CD4-positive, alpha-beta memory T cell (primary cell): ENCODE results near the gene PHGDH. TPM values are rescaled to one million over a fixed set of nuclear protein-coding genes. Genes with fewer than 3 reads are reported as not detected.

Experiments
- CTCF ChIA-PET: fragments of 350-600 bp; sonication (Branson Sonifier 250); formaldehyde crosslinking; loops from one replicate; lab custom pipeline; 2021; ENCODE audit warnings: inconsistent platforms; ENCODE audit not compliant: partially characterized antibody; lab: Charles Lee
- POLR2A ChIA-PET: fragments of 350-600 bp; sonication (Branson Sonifier 250); formaldehyde crosslinking; loops from one replicate; lab custom pipeline; 2021; ENCODE audit not compliant: partially characterized antibody; lab: Charles Lee
- DNase-seq, 5 donors: peaks; one replicate each; pipeline versions ENCODE4 v3.0.0 to v3.0.0-alpha.2; 2020 to 2022; ENCODE audit warnings: mixed read lengths in 1 of 5
- H3K27ac ChIP-seq: one replicate; pipeline ENCODE4 v1.7.0; 2013; ENCODE audit warnings: low read depth, low read length
- H3K27me3 ChIP-seq: 2 replicates; pipeline ENCODE4 v1.7.0; 2013; ENCODE audit warnings: mild to moderate bottlenecking, low read length, moderate library complexity; ENCODE audit not compliant: insufficient read depth
- H3K36me3 ChIP-seq: 2 replicates; pipeline ENCODE4 v1.7.0; 2013; ENCODE audit warnings: mild to moderate bottlenecking, low read length, moderate library complexity; ENCODE audit not compliant: insufficient read depth
- H3K4me1 ChIP-seq: 2 replicates; pipeline ENCODE4 v1.7.0; 2013; ENCODE audit warnings: mild to moderate bottlenecking, low read length, moderate library complexity; ENCODE audit not compliant: insufficient read depth
- H3K4me3 ChIP-seq, 2 donors: one replicate each; pipeline ENCODE4 v1.7.0; 2013; ENCODE audit warnings: low read length in 2 of 2, mild to moderate bottlenecking in 1 of 2
- H3K9me3 ChIP-seq, 2 donors: one replicate each; pipeline ENCODE4 v1.7.0; 2013; ENCODE audit warnings: low read length in 2 of 2, control low read depth in 1 of 2; ENCODE audit not compliant: control insufficient read depth in 1 of 2
- H3K27ac Mint-ChIP-seq, 7 donors: one replicate each; pipeline ENCODE4 v1.8.0; 2020 to 2021; ENCODE audit warnings: mixed read lengths in 7 of 7, mild to moderate bottlenecking in 6 of 7, inconsistent platforms in 3 of 7, moderate library complexity in 3 of 7
- H3K27me3 Mint-ChIP-seq, 2 donors: one replicate each; pipeline ENCODE4 v1.8.0; 2020 to 2021; ENCODE audit warnings: mixed read lengths in 2 of 2
- H3K36me3 Mint-ChIP-seq, 2 donors: one replicate each; pipeline ENCODE4 v1.8.0; 2020 to 2021; ENCODE audit warnings: mixed read lengths in 2 of 2, inconsistent platforms in 1 of 2, mild to moderate bottlenecking in 1 of 2
- H3K4me1 Mint-ChIP-seq, 4 donors: one replicate each; pipeline ENCODE4 v1.8.0; 2020 to 2021; ENCODE audit warnings: mixed read lengths in 4 of 4, mild to moderate bottlenecking in 1 of 4
- H3K4me3 Mint-ChIP-seq, 8 donors: one replicate each; pipeline ENCODE4 v1.8.0; 2020 to 2021; ENCODE audit warnings: mixed read lengths in 8 of 8, mild to moderate bottlenecking in 7 of 8, moderate library complexity in 6 of 8, inconsistent platforms in 3 of 8
- H3K9me3 Mint-ChIP-seq, 8 donors: one replicate each; pipeline ENCODE4 v1.8.0; 2020 to 2021; ENCODE audit warnings: mixed read lengths in 8 of 8, mild to moderate bottlenecking in 5 of 8, inconsistent platforms in 3 of 8, moderate library complexity in 1 of 8
- intact Hi-C: fragments of 100-400 bp; cut with micrococcal nuclease; formaldehyde crosslinking; loops from one replicate; pipeline ENCODE4 v1.15.1; 2023
- polyA plus RNA-seq, 2 donors: library from polyadenylated mRNA; unstranded; fragments of 300-500 nt; fragmentation: Illumina TruSeq; gene quantifications; one replicate each; pipeline ENCODE4 v1.2.3, GENCODE V29; 2021
- total RNA-seq, 2 experiments: library from RNA; stranded (reverse); gene quantifications; one replicate each; pipeline ENCODE4 v1.2.3, GENCODE V29; 2021

PHGDH gene
- total RNA-seq (1 to 10 TPM; 1.5 to 3.1 TPM), polyA plus RNA-seq (1 to 10 TPM; 2.7 to 2.8 TPM)

DNA sequence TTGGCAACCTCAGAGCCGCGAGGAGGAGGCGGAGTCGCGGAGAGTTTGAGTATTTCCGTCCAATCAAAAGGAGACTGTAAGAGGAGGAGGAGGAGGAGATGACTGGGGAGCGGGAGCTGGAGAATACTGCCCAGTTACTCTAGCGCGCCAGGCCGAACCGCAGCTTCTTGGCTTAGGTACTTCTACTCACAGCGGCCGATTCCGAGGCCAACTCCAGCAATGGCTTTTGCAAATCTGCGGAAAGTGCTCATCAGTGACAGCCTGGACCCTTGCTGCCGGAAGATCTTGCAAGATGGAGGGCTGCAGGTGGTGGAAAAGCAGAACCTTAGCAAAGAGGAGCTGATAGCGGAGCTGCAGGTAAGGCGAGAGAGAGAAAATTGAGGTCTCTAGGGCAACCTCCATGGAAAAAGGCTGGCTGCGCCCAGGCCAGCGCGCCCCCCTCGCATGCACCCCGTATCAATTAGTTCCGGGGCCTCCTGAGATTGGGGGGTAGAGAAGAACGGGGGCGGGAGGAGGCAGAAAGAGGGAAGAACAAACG, at the start of gene PHGDH:
Gene PHGDH, plus strand, starts transcription at position 131 of the 538 bp plus-strand sequence. Its CDS starts 89 bp downstream, at position 220.
- H3K36me3 Mint-ChIP-seq, result peaks cover 0 to 6% of the 10 kb centered on the region in 2 donors
- peak in 2 of 5 donors; percentile 3 to 9 for DNase-seq

DNA sequence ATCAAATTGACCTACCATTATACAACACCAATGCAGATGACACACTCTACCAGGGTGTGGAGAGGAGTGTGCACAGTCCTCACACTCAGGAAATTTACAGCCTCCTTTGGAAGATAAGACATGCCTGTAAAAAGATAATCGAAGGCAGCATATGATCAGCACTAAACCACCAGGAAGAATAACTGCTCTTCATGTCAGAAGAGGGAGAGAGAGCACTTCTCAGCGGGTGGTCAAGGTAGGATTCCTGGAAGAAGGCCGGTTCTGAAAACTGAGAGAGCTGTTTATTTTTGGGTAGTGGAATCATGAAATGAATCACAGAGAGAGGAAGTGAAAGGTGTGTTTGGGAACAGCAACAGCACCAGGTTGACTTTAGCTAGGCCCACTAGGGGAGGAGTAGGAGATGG, 49.7 kb upstream of the PHGDH start:
- Mint-ChIP-seq H3K4me3 (no peak overlapping the region), H3K27me3 (peaks cover 11% of the 10 kb centered on the region in 2 donors), H3K27ac (no peak overlapping the region), H3K4me1 (no peaks in the 10 kb centered on the region), H3K9me3 (peaks cover 0 to 2% (median 0%) of the 10 kb centered on the region in 8 donors), H3K36me3 (no peaks in the 10 kb centered on the region)
- Histone ChIP-seq H3K9me3 (no peaks in the 10 kb centered on the region), H3K4me1 (no peaks in the 10 kb centered on the region), H3K27ac (no peak overlapping the region), H3K27me3 (no peaks in the 10 kb centered on the region), H3K36me3 (no peaks in the 10 kb centered on the region), H3K4me3 (no peak overlapping the region)
- no peak for DNase-seq
- intact Hi-C loops, result no loop called here
- ChIA-PET POLR2A (no interaction called here), CTCF (interaction anchor here (2.1 kb wide), 1 partner anchor 13 kb away, joined by 10 read pairs; no protein-coding TSS in a partner anchor)

More for the DNA sequence above, at the start of gene PHGDH:
- peaks cover 4% of the 10 kb centered on the region for H3K4me1 ChIP-seq
- intact Hi-C loops, result no loop called here
- no peak within 1 kb of the TSS for H3K27ac Mint-ChIP-seq
- peak within 1 kb of the TSS; percentile 61 to 84 for H3K4me3 ChIP-seq
- peak within 1 kb of the TSS; percentile 84 to 91 (median 88) for H3K4me3 Mint-ChIP-seq
- ChIA-PET POLR2A (no interaction called here), CTCF (no interaction called here)
- H3K4me1 Mint-ChIP-seq, result peaks cover 2 to 19% (median 5%) of the 10 kb centered on the region in 4 donors
- H3K27me3 ChIP-seq, result peaks cover 5% of the 10 kb centered on the region
- H3K27me3 Mint-ChIP-seq, result peaks cover 1 to 25% of the 10 kb centered on the region in 2 donors
- H3K9me3 Mint-ChIP-seq, result peaks cover 0 to 4% (median 0%) of the 10 kb centered on the region in 8 donors
- no peak within 1 kb of the TSS for H3K27ac ChIP-seq
- H3K9me3 ChIP-seq, result no peaks in the 10 kb centered on the region
- H3K36me3 ChIP-seq, result no peaks in the 10 kb centered on the region

GRCh38 chr1:119664067-119664466, 47.7 kb upstream of the PHGDH start:
- CTCF ChIA-PET, result interaction anchor here (3.0 kb wide), 1 partner anchor 11 kb away, joined by 9 read pairs; no protein-coding TSS in a partner anchor
- Mint-ChIP-seq H3K27me3 (peaks cover 11% of the 10 kb centered on the region in 2 donors), H3K27ac (no peak overlapping the region), H3K9me3 (peaks cover 0 to 2% (median 0%) of the 10 kb centered on the region in 8 donors), H3K36me3 (no peaks in the 10 kb centered on the region), H3K4me1 (no peaks in the 10 kb centered on the region), H3K4me3 (no peak overlapping the region)
- H3K36me3 ChIP-seq, result no peaks in the 10 kb centered on the region
- no peak overlapping the region for H3K27ac ChIP-seq
- POLR2A ChIA-PET, result no interaction called here
- intact Hi-C loops, result no loop called here
- no peaks in the 10 kb centered on the region for H3K4me1 ChIP-seq
- no peaks in the 10 kb centered on the region for H3K27me3 ChIP-seq
- no peak overlapping the region for H3K4me3 ChIP-seq
- H3K9me3 ChIP-seq, result no peaks in the 10 kb centered on the region
- no peak for DNase-seq

GRCh38 chr1:119667173-119667572, 44.6 kb upstream of the PHGDH start:
- ChIA-PET CTCF (interaction anchor here (0.9 to 1.2 kb wide), 2 partner anchors 9 to 10 kb away, joined by 3 read pairs; no protein-coding TSS in a partner anchor), POLR2A (no interaction called here)
- Mint-ChIP-seq H3K27ac (no peak overlapping the region), H3K9me3 (peaks cover 0 to 4% (median 0%) of the 10 kb centered on the region in 8 donors), H3K4me1 (no peaks in the 10 kb centered on the region), H3K4me3 (no peak overlapping the region), H3K36me3 (no peaks in the 10 kb centered on the region), H3K27me3 (peaks cover 4 to 9% of the 10 kb centered on the region in 2 donors)
- Histone ChIP-seq H3K27ac (no peak overlapping the region), H3K36me3 (no peaks in the 10 kb centered on the region), H3K27me3 (no peaks in the 10 kb centered on the region), H3K9me3 (no peaks in the 10 kb centered on the region), H3K4me3 (no peak overlapping the region), H3K4me1 (no peaks in the 10 kb centered on the region)
- intact Hi-C loops, result no loop called here
- no peak for DNase-seq

DNA sequence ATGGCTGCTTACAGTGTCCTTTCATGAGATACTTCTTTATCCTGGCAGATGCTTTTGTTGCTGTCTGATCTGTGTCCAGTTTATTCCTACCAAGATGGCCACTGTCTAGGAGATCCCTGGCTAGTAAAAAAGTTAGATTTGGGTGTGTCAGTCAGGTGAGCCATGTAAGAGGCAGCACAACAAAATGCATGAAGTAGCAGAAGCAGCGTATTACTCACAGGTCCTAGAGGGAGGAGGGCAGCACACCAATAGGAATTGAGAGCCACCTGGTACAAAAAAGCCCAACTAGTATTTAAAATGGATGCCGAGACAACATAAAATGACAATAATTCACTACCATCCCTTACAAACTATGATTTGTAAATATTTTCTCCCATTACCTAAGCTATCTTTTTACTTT, 40.8 kb upstream of the PHGDH start:
- peaks cover 8% of the 10 kb centered on the region for H3K4me1 ChIP-seq
- POLR2A ChIA-PET, result no interaction called here
- CTCF ChIA-PET, result no interaction called here
- no peaks in the 10 kb centered on the region for H3K9me3 ChIP-seq
- Mint-ChIP-seq H3K27ac (no peak overlapping the region), H3K4me3 (no peak overlapping the region), H3K4me1 (peaks cover 0 to 6% (median 5%) of the 10 kb centered on the region in 4 donors), H3K36me3 (no peaks in the 10 kb centered on the region), H3K9me3 (peaks cover 0 to 4% (median 0%) of the 10 kb centered on the region in 8 donors), H3K27me3 (peaks cover 10 to 15% of the 10 kb centered on the region in 2 donors)
- no peak for DNase-seq
- peaks cover 5% of the 10 kb centered on the region for H3K27me3 ChIP-seq
- no peaks in the 10 kb centered on the region for H3K36me3 ChIP-seq
- intact Hi-C loops, result no loop called here
- no peak overlapping the region for H3K4me3 ChIP-seq
- no peak overlapping the region for H3K27ac ChIP-seq

- Mint-ChIP-seq H3K27ac (no peak overlapping the region), H3K4me3 (no peak overlapping the region), H3K9me3 (peaks cover 0 to 4% (median 0%) of the 10 kb centered on the region in 8 donors), H3K27me3 (peaks cover 11 to 12% of the 10 kb centered on the region in 2 donors), H3K4me1 (peaks cover 0 to 6% (median 5%) of the 10 kb centered on the region in 4 donors), H3K36me3 (no peaks in the 10 kb centered on the region)
- Histone ChIP-seq H3K27me3 (peaks cover 5% of the 10 kb centered on the region), H3K27ac (no peak overlapping the region), H3K4me3 (no peak overlapping the region), H3K36me3 (no peaks in the 10 kb centered on the region), H3K9me3 (no peaks in the 10 kb centered on the region), H3K4me1 (peaks cover 8% of the 10 kb centered on the region)
- intact Hi-C loops, result no loop called here
- DNase-seq, result no peak
- CTCF ChIA-PET, result interaction anchor here (1.1 to 1.3 kb wide), 2 partner anchors 13 to 16 kb away, joined by 3 read pairs; no protein-coding TSS in a partner anchor
- POLR2A ChIA-PET, result no interaction called here
These were observed 38.4 kb upstream of the PHGDH start for GRCh38 chr1:119673171-119673940.

DNA sequence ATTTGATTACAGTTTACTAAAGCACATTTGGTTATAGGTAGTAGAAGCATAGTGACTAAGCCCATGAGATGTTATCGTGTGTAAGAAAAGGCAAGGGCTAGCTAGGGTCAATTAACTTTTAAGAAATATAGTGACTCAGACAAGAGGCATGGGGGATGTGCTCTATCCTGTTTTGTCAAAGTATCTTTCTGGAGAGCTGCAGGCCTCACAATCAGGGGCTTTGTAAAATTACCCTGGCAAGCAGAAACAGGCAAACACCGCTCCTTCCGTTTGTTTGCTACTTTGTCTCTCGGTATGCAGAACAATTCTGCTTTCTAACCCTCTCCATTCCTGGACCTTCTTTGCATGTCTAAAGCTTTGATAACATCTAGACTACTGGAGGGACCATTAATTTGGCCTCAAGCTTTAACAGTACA, 37.6 kb upstream of the PHGDH start:
- H3K4me3 Mint-ChIP-seq, result no peak overlapping the region
- peaks cover 11 to 14% of the 10 kb centered on the region in 2 donors for H3K27me3 Mint-ChIP-seq
- H3K9me3 Mint-ChIP-seq, result peaks cover 0 to 4% (median 0%) of the 10 kb centered on the region in 8 donors
- CTCF ChIA-PET, result interaction anchor here (0.7 to 2.1 kb wide), 6 partner anchors 14 to 533 kb away, joined by 3 to 9 read pairs (median 3); partner anchors contain the start of genes WARS2 and ZNF697
- Histone ChIP-seq H3K4me3 (no peak overlapping the region), H3K4me1 (peaks cover 8% of the 10 kb centered on the region), H3K27ac (no peak overlapping the region), H3K9me3 (no peaks in the 10 kb centered on the region), H3K36me3 (no peaks in the 10 kb centered on the region), H3K27me3 (peaks cover 5% of the 10 kb centered on the region)
- no peak for DNase-seq
- peaks cover 0 to 6% (median 5%) of the 10 kb centered on the region in 4 donors for H3K4me1 Mint-ChIP-seq
- intact Hi-C loops, result loop anchor here (2.0 kb wide), 1 partner anchor 59 kb away; no protein-coding TSS in a partner anchor
- POLR2A ChIA-PET, result no interaction called here
- no peak overlapping the region for H3K27ac Mint-ChIP-seq
- H3K36me3 Mint-ChIP-seq, result no peaks in the 10 kb centered on the region
